Breast epithelium (tissue), 3 donors: ENCODE data around the gene TGM2.

Source experiments
- POLR2A ChIP-seq: fragments of 450-650 bp; IDR thresholded peaks from one replicate; pipeline ENCODE4 v1.6.1; 2016; ENCODE audit warnings: antibody characterized with exemption, mild to moderate bottlenecking, moderate library complexity
- POLR2AphosphoS5 ChIP-seq, 3 donors: sonication (generic); formaldehyde crosslinking; IDR thresholded peaks; one replicate each; pipeline ENCODE4 v1.6.1; 2017; ENCODE audit warnings: antibody characterized with exemption in 3 of 3

- TF ChIP-seq POLR2AphosphoS5 (IDR thresholded peaks at IDR 0.05) (no peak), POLR2A (no peak)
Observed at GRCh38 chr20:38197619-38198018, 32.5 kb upstream of the TGM2 start.
